Endothelial cell of umbilical vein (primary cell): ENCODE results near the gene DNASE1. TPM values are rescaled to one million over a fixed set of nuclear protein-coding genes. Genes with fewer than 3 reads are reported as not detected.

ENCODE experiments used
- BruUV-seq: library from RNA; stranded (reverse); fragments of 400-500 nt; replicated peaks from 2 replicates; lab custom pipeline; 2021; lab: Mats Ljungman, UMichigan
- CTCF ChIA-PET: fragments of 300-600, 350-600 bp; sonication (Branson Sonifier 250); formaldehyde crosslinking; loops from one replicate; lab custom pipeline; 2021; ENCODE audit warnings: antibody characterized with exemption, inconsistent platforms; lab: Charles Lee
- POLR2A ChIA-PET: fragments of 300-600, 350-600 bp; sonication (Branson Sonifier 250); formaldehyde crosslinking; loops from one replicate; lab custom pipeline; 2021; ENCODE audit warnings: antibody characterized with exemption, inconsistent platforms; lab: Charles Lee
- DNase-seq: peaks from one replicate; pipeline ENCODE4 v3.0.0-alpha.2; 2011; ENCODE audit warnings: low read depth, low spot score
- FAIRE-seq: peaks from 2 replicates; lab custom pipeline; 2011; peaks lifted over from hg19 to GRCh38; lab: Jason Lieb, UNC
- H2AFZ ChIP-seq: 2 replicates; pipeline ENCODE4 v1.6.0; 2012; ENCODE audit warnings: low read depth, low read length, control low read depth, inconsistent platforms
- H3K27ac ChIP-seq: 2 replicates; pipeline ENCODE4 v1.5.1; 2011; ENCODE audit warnings: low read depth, mild to moderate bottlenecking, control low read depth, low read length, moderate library complexity; ENCODE audit not compliant: insufficient read depth
- H3K27me3 ChIP-seq, 2 experiments: 2 replicates each; pipeline versions ENCODE4 v1.6.0 to v1.6.1; 2011; ENCODE audit warnings: low read length in 2 of 2, mixed read lengths in 1 of 2; ENCODE audit not compliant: control insufficient read depth in 2 of 2, insufficient read depth in 2 of 2
- H3K36me3 ChIP-seq, 2 experiments: 2 replicates in 1 of 2; 3 replicates in 1 of 2; pipeline ENCODE4 v1.5.1; 2011; ENCODE audit warnings: low read length in 2 of 2, mild to moderate bottlenecking in 1 of 2, moderate library complexity in 1 of 2; ENCODE audit not compliant: control insufficient read depth in 2 of 2, insufficient read depth in 2 of 2; ENCODE audit errors: extremely low read depth in 1 of 2
- H3K4me1 ChIP-seq: 3 replicates; pipeline ENCODE4 v1.5.1; 2011; ENCODE audit warnings: mild to moderate bottlenecking, low read length; ENCODE audit not compliant: control insufficient read depth, insufficient read depth; ENCODE audit errors: extremely low read depth
- H3K4me2 ChIP-seq: 2 replicates; pipeline ENCODE4 v1.6.1; 2011; ENCODE audit warnings: low read length, control low read depth, mixed read lengths; ENCODE audit not compliant: insufficient read depth
- H3K4me3 ChIP-seq, 3 experiments: fragments of 200-600 bp in 1 of 3; sonication (generic), shearing (Covaris generic) in 1 of 3; replicated peaks in 1 of 3; 2 replicates each; pipeline ENCODE4 v1.5.1; 2011 to 2016; ENCODE audit warnings: control low read depth in 3 of 3, low read length in 3 of 3, mild to moderate bottlenecking in 2 of 3, inconsistent platforms in 1 of 3, low read depth in 1 of 3, moderate library complexity in 1 of 3; ENCODE audit not compliant: insufficient read depth in 1 of 3
- H3K79me2 ChIP-seq: 2 replicates; pipeline ENCODE4 v1.6.0; 2012; ENCODE audit warnings: low read length, inconsistent platforms; ENCODE audit not compliant: control insufficient read depth, insufficient read depth
- H3K9ac ChIP-seq: replicated peaks from 2 replicates; pipeline ENCODE3; 2011; ENCODE audit warnings: low read length, control low read depth; ENCODE audit not compliant: insufficient read depth; ENCODE audit errors: extremely low read depth
- H3K9me1 ChIP-seq: replicated peaks from 3 replicates; pipeline ENCODE4 v1.6.0; 2011; ENCODE audit warnings: mild to moderate bottlenecking, low read length; ENCODE audit not compliant: control insufficient read depth, insufficient read depth; ENCODE audit errors: extremely low read depth
- H3K9me3 ChIP-seq: replicated peaks from 2 replicates; pipeline ENCODE4 v1.5.1; 2012; ENCODE audit warnings: low read length, inconsistent platforms; ENCODE audit not compliant: control insufficient read depth, insufficient read depth
- H4K20me1 ChIP-seq: replicated peaks from 2 replicates; pipeline ENCODE3; 2011; ENCODE audit warnings: mild to moderate bottlenecking, low read length; ENCODE audit not compliant: control insufficient read depth, insufficient read depth; ENCODE audit errors: extremely low read depth
- EZH2 ChIP-seq: IDR thresholded peaks from 2 replicates; pipeline ENCODE4 v1.6.1; 2012; ENCODE audit warnings: borderline replicate concordance, low read depth, mild to moderate bottlenecking, moderate library complexity, low read length, inconsistent platforms; ENCODE audit not compliant: severe bottlenecking
- FOS ChIP-seq: IDR thresholded peaks from 2 replicates; pipeline ENCODE4 v1.6.1; 2011; ENCODE audit warnings: mild to moderate bottlenecking, low read length, moderate library complexity, borderline replicate concordance; ENCODE audit not compliant: insufficient read depth
- GATA2 ChIP-seq: IDR thresholded peaks from 2 replicates; pipeline ENCODE4 v1.7.0; 2011; ENCODE audit warnings: low read depth, mild to moderate bottlenecking, moderate library complexity, mixed read lengths, low read length; ENCODE audit not compliant: insufficient read length, insufficient read depth
- dilution Hi-C: fragments of 300-500 bp; cut with MboI; formaldehyde crosslinking; loops from one replicate; pipeline ENCODE4 v1.15.0; 2019; ENCODE audit warnings: low sequenced_read_pairs; ENCODE audit not compliant: extremely low pct_ligation_motif_present
- intact Hi-C: fragments of 100-400 bp; cut with micrococcal nuclease; formaldehyde crosslinking; loops from one replicate; pipeline ENCODE4 v1.10.0; 2022
- polyA plus RNA-seq, 4 experiments: library from polyadenylated mRNA; depleted of rRNA in 3 of 4; stranded (reverse) in 3 of 4; unstranded in 1 of 4; fragments of >200 nt; gene quantifications; 2 replicates each; pipeline versions ENCODE4 v1.2.1 to v1.2.3, GENCODE V29; 2011 to 2012; ENCODE audit warnings: missing spikeins in 1 of 4
- total RNA-seq: library from RNA; stranded (reverse); gene quantifications from 2 replicates; pipeline ENCODE4 v1.2.3, GENCODE V29; 2021

Gene DNASE1
- total and polyA plus RNA-seq, 2 donors (not counting 3 experiments of a cell fraction or from before 2014, with no cell fraction given): 11.1 to 13.5 TPM

DNA sequence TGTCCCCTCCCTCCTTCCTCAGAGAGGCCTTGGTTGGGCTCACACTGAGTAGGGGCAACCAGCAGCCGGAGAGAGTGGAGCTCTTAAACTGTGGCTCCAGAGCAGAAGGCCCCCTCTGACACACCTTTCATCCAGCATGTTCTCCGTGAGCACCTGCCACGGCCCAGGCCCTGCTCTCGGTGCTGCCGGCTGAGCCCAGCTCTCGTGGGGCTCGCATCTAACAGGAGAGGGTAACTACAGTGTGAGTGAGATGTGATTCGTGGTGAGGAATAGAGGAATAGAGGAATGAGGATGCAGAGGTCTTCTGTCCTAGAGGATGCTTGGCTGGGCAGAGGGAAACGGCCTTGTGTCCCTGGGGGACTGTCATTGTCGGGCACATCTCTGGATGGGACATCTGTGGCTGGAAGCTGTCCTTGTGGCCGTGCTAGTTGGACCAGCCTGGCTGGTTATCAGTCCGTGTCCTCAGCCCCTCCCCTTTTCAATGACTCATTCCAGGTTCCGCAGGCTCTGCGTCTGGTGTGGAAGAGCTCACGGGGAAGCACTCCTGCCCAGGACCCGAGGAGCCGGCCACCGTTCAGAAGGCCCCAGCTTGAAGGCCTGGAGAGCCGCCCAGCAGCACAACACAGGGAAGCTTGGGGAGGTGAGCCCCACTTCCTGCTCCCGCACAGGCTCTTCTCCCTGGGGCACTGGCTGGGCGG lies 11.9 kb upstream of the DNASE1 start:
- H2AFZ ChIP-seq: no peak overlapping the region
- POLR2A ChIA-PET: no interaction called here
- BruUV-seq: no TSS peak

DNA sequence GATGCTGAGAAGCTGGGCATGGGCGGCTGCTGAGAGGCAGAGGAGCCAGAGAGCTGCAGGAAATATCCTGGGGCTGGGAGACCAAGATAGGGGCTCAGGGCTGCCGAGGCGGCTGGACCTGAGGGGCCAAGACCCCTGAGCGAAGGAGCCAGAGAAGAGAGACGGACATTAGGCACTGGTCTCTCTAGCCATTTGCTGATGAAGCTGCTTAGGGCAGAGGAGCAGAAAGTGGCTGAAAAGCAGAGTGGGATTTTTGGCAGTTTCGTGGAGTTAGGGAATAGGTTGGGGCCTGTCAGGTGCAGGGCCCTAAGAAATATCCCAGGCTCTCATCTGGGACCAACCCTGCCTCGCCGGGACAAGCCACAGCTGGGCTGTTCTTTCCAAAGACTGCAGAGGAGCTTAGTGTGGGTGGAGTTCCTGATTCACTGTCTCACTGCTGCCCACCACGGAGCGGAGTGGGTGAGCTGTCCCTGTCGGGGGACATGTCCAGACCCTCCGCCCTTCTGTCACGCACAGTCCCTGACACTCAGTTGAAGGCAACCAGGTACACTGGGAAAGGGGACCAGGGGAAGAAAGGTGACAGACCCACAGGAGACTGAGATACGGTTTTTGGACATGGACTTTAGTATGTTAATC lies 11.3 kb upstream of the DNASE1 start:
- Histone ChIP-seq H3K36me3 (peaks cover 0 to 2% of the 10 kb centered on the region in 2 experiments), H3K4me1 (peaks cover 9% of the 10 kb centered on the region), H4K20me1 (no peaks in the 10 kb centered on the region), H3K9me1 (no peaks in the 10 kb centered on the region), H3K79me2 (no peaks in the 10 kb centered on the region), H3K9ac (no peak overlapping the region), H3K4me2 (no peak overlapping the region), H3K27me3 (no peaks in the 10 kb centered on the region), H3K9me3 (no peaks in the 10 kb centered on the region), H2AFZ (no peak overlapping the region), H3K27ac (no peak overlapping the region), H3K4me3 (no peak overlapping the region)
- DNase-seq (no peak), FAIRE-seq (no peak)
- POLR2A ChIA-PET: no interaction called here
- dilution Hi-C loops (no loop called here), intact Hi-C loops (no loop called here)
- CTCF ChIA-PET: interaction anchor here (0.7 to 0.9 kb wide), 2 partner anchors 15 to 34 kb away, joined by 3 read pairs; no protein-coding TSS in a partner anchor
- BruUV-seq: no TSS peak
- TF ChIP-seq FOS: no peak
- TF ChIP-seq GATA2: no peak

More for the DNA sequence above, 11.9 kb upstream of the DNASE1 start:
- H3K4me1 ChIP-seq: peaks cover 11% of the 10 kb centered on the region
- H3K4me2 ChIP-seq: no peak overlapping the region
- H3K9me3 ChIP-seq: no peaks in the 10 kb centered on the region
- intact Hi-C loops: no loop called here
- H3K79me2 ChIP-seq: no peaks in the 10 kb centered on the region
- H3K9ac ChIP-seq: no peak overlapping the region
- no peaks in the 10 kb centered on the region for H3K27me3 ChIP-seq
- no peak for TF ChIP-seq EZH2
- peak; percentile 8 for TF ChIP-seq FOS
- H3K27ac ChIP-seq: no peak overlapping the region
- CTCF ChIA-PET: interaction anchor here (0.7 to 0.9 kb wide), 2 partner anchors 15 to 34 kb away, joined by 3 read pairs; no protein-coding TSS in a partner anchor
- DNase-seq: peak; percentile 29
- no peak overlapping the region for H3K4me3 ChIP-seq
- H4K20me1 ChIP-seq: no peaks in the 10 kb centered on the region
- dilution Hi-C loops: no loop called here
- peaks cover 0 to 2% of the 10 kb centered on the region in 2 experiments for H3K36me3 ChIP-seq
- H3K9me1 ChIP-seq: no peaks in the 10 kb centered on the region
- peak; percentile 46 for FAIRE-seq
